Measurements from ENCODE around the gene ZNF155.
A peak's percentile ranks its signal among the peaks of the same experiment; 100 is the strongest.

Gene ZNF155

DNA sequence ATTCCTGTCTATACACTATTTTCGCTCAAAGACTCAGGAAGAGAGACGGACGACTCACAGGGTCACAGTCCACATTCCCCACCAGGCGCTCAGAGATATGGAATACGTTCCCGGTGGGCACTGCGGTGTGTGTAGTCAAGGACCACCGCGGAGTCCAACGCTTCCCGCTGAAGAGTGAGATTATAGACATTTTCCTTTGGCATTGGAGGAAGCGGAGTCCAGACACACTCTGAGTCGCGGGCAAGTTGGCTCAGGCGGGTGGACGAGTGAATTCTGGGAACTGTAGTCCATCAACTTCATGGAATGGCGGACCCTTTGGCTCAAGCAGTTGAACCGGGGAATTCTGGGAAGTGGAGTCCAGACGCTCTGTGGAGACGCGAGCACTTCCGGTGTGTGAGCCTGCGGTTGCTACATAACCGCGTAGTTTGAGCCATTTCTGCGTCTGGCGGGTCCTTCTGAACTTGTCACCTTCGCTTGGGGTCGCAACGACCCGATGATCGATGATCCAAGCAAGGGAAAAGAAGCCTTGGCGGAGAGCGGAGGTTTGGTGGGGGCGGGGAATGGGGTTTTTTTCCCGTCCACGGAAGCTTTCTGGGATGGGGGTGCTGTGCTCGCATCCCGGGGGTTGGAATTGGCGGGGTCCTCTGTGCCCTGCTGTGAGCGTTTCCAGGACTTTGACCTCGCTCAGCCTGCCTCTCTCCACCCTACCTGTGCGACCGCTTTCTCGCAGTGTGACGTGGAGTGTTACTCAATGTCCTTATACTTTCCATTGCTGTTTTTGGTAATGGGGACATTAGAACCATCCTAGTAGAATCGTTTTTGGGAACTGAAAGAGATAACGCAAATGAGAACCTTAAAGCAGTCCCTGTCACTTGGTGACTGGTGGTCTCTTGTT is 18.8 kb downstream of the ZNF155 start, which contains the start of gene ZNF230:
TSS of gene ZNF230 (plus strand) at position 392 of the 895 bp plus-strand sequence. CDS start 4,122 bp downstream, outside the sequence.
- peak; percentile 93 for DNase-seq
- in situ Hi-C loops (cut with MboI; ENCODE audit: low pct_unique_long_range_greater_than_20kb, low sequenced_read_pairs): no loop called here

- DNase-seq: peak; percentile 35
- in situ Hi-C loops (cut with MboI; ENCODE audit: low pct_unique_long_range_greater_than_20kb, low sequenced_read_pairs): no loop called here
Measured at GRCh38 chr19:44003461-44004009, 19.5 kb downstream of the ZNF155 start.

DNA sequence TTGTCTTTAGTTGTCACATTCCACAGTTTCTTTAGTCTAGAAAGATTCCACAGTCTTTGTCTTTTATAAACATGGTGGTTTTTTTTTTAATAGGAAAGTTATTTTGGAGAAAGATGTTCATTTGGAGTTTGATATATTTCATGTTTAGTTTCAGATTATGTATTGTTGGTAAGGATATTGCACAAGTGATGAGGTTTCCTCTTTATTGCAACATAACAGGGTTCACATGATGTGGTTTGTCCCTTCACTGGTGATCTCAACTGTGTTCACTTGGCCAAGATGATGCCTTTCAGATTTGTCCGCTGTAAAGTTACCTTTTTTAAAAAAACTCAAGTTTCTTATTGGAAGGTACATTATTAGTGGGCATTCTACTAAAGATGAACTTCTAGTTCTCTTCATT is 22.0 kb downstream of the ZNF155 start:
- in situ Hi-C loops (cut with MboI; ENCODE audit: low pct_unique_long_range_greater_than_20kb, low sequenced_read_pairs): no loop called here
- peak; percentile 5 for DNase-seq

GRCh38 chr19:44007473-44007872 is 23.5 kb downstream of the ZNF155 start:
- no peak for DNase-seq
- in situ Hi-C loops (cut with MboI; ENCODE audit: low pct_unique_long_range_greater_than_20kb, low sequenced_read_pairs): no loop called here

- peak; percentile 6 for DNase-seq
- in situ Hi-C loops (cut with MboI; ENCODE audit: low pct_unique_long_range_greater_than_20kb, low sequenced_read_pairs): no loop called here
Measured at GRCh38 chr19:44010468-44010867, 26.5 kb downstream of the ZNF155 start.

DNA sequence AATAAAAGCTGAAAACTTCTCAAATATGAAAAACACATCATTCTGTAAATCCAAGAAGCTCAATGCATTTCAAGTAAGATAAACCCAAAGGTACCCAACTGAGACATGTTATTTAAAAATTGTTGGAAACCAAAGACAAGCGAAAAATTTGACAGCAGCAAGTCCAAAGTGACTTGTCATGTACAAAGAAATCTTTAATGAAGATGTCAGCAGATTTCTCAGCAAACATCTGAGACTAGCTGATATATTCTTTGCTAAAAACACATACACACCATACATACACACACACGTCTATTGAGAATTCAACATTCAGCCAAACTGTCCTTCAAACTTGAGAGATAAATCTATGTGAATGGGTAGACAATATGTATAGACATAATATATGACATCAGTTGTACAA is 35.5 kb downstream of the ZNF155 start:
- in situ Hi-C loops (cut with MboI; ENCODE audit: low pct_unique_long_range_greater_than_20kb, low sequenced_read_pairs): no loop called here

GRCh38 chr19:44021221-44021620 is 37.2 kb downstream of the ZNF155 start:
- in situ Hi-C loops (cut with MboI; ENCODE audit: low pct_unique_long_range_greater_than_20kb, low sequenced_read_pairs): no loop called here

More for the DNA sequence above, 35.5 kb downstream of the ZNF155 start:
- DNase-seq: no peak

GRCh38 chr19:44024900-44025216 is 40.9 kb downstream of the ZNF155 start:
- in situ Hi-C loops (cut with MboI; ENCODE audit: low pct_unique_long_range_greater_than_20kb, low sequenced_read_pairs): no loop called here
- DNase-seq: no peak

More at GRCh38 chr19:44021221-44021620, 37.2 kb downstream of the ZNF155 start:
- no peak for DNase-seq

DNA sequence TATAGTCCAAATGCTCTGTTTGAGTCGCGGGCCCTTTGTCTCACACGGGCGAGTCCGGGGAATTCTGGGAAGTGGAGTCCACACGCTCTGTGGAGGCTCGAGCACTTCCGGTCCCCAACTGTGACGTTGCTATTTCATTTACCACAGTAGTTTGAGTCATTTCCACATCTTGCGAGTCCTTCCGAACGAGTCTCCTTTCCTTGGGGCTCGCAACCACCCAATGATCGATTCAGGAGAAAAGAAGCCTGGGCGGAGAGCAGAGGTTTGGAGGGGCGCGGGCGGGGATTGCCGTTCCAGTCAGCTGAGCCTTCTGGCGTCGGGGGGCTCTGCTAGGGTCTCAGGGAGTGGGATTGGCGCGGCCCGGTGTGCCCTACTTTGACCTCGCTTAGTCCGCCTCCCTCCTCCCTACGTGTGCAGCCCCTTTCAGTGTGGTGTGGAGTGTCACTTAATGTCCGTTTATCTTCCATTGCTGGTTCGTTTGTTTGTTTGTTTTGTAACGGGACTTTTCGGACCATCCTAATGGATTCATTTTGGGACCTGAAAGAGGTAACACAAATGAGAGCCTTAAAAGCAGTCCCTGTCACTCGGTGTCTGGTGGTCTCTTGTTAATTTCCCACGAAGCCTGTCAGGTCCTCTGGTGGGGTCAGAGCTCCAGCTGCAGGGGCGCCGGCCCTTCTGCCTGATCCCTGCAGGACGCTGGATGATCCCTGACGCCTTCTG is 41.4 kb downstream of the ZNF155 start, which contains the start of gene ZNF222:
TSS of gene ZNF222 (plus strand) at position 163 of the 720 bp plus-strand sequence. CDS start at position 221, 58 bp downstream.
- peak; percentile 90 for DNase-seq

GRCh38 chr19:44026622-44027021 is 42.6 kb downstream of the ZNF155 start:
- in situ Hi-C loops (cut with MboI; ENCODE audit: low pct_unique_long_range_greater_than_20kb, low sequenced_read_pairs): no loop called here
- no peak for DNase-seq

More for the DNA sequence above, 41.4 kb downstream of the ZNF155 start, which contains the start of gene ZNF222:
- in situ Hi-C loops (cut with MboI; ENCODE audit: low pct_unique_long_range_greater_than_20kb, low sequenced_read_pairs): no loop called here

DNA sequence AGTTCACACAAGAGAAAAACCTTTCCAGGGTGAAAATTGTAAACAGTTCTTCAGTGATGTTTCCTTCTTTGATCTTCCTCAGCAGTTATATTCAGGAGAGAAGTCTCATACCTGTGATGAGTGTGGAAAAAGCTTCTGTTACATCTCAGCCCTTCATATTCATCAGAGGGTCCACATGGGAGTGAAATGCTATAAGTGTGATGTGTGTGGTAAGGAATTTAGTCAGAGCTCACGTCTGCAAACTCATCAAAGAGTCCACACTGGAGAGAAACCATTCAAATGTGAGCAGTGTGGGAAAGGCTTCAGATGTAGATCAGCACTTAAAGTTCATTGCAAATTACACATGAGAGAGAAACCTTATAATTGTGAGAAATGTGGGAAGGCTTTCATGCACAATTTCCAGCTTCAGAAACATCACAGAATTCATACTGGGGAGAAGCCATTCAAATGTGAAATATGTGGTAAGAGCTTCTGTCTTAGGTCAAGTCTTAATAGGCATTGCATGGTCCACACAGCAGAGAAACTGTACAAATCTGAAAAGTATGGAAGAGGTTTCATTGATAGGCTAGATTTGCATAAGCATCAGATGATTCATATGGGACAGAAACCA is 48.1 kb downstream of the ZNF155 start:
- DNase-seq: peak; percentile 3

GRCh38 chr19:44042147-44042546 is 58.2 kb downstream of the ZNF155 start:
- DNase-seq: no peak
- in situ Hi-C loops (cut with MboI; ENCODE audit: low pct_unique_long_range_greater_than_20kb, low sequenced_read_pairs): no loop called here

More for the DNA sequence above, 48.1 kb downstream of the ZNF155 start:
- in situ Hi-C loops (cut with MboI; ENCODE audit: low pct_unique_long_range_greater_than_20kb, low sequenced_read_pairs): no loop called here
